Kidney (tissue), 14 donors: ENCODE results near the gene CELF1. TPM values are rescaled to one million over a fixed set of nuclear protein-coding genes. Genes with fewer than 3 reads are reported as not detected.

Source experiments
- DNase-seq, 5 donors: peaks; one replicate each; pipeline ENCODE4 v3.0.0-alpha.2; 2013 to 2020
- FAIRE-seq: peaks from 2 replicates; lab custom pipeline; 2012; peaks lifted over from hg19 to GRCh38; lab: Jason Lieb, UNC
- H3K27ac ChIP-seq, 2 donors: one replicate each; pipeline ENCODE4 v1.7.0; 2013; ENCODE audit warnings: low read depth in 2 of 2, low read length in 2 of 2, inconsistent platforms in 1 of 2
- H3K27me3 ChIP-seq: one replicate; pipeline ENCODE4 v1.7.1; 2013; ENCODE audit warnings: low read length, inconsistent platforms; ENCODE audit not compliant: control insufficient read depth, insufficient read depth
- H3K36me3 ChIP-seq, 3 donors: one replicate each; pipeline versions ENCODE4 v1.7.0 to v1.7.1; 2013; ENCODE audit warnings: low read length in 3 of 3, control low read depth in 1 of 3, inconsistent platforms in 1 of 3; ENCODE audit not compliant: insufficient read depth in 3 of 3, control insufficient read depth in 2 of 3
- H3K4me1 ChIP-seq, 3 donors: one replicate each; pipeline versions ENCODE4 v1.7.0 to v1.7.1; 2013; ENCODE audit warnings: low read length in 3 of 3, inconsistent platforms in 1 of 3, low read depth in 1 of 3; ENCODE audit not compliant: control insufficient read depth in 2 of 3, insufficient read depth in 2 of 3
- H3K4me3 ChIP-seq, 3 donors: one replicate each; pipeline versions ENCODE4 v1.7.0 to v1.8.1; 2013; ENCODE audit warnings: low read length in 3 of 3, control low read depth in 1 of 3, inconsistent platforms in 1 of 3
- H3K9ac ChIP-seq, 3 donors: one replicate each; pipeline versions ENCODE4 v1.7.0 to v1.7.1; 2013; ENCODE audit warnings: low read length in 3 of 3, control low read depth in 1 of 3, inconsistent platforms in 1 of 3
- H3K9me3 ChIP-seq, 3 donors: one replicate each; pipeline versions ENCODE4 v1.7.0 to v1.7.1; 2013; ENCODE audit warnings: low read length in 3 of 3, control low read depth in 1 of 3, inconsistent platforms in 1 of 3; ENCODE audit not compliant: control insufficient read depth in 2 of 3, insufficient read depth in 1 of 3
- intact Hi-C: fragments of 100-400 bp; cut with DNase I; formaldehyde crosslinking; loops from one replicate; pipeline ENCODE4 v1.11.1; 2022
- polyA plus RNA-seq: library from polyadenylated mRNA; stranded (reverse); fragments of 350-450 nt; fragmentation: Illumina TruSeq; extraction: RNeasy Lipid Tissue Mini Kit (QIAGEN cat#74804); gene quantifications from one replicate; pipeline ENCODE4 v1.2.3, GENCODE V29; 2014; ENCODE audit warnings: low read depth, low replicate concordance; ENCODE audit not compliant: insufficient read depth
- total RNA-seq: library from RNA; stranded (reverse); fragmentation: NEBNext Ultra II Directional; extraction: Animal tissue kit (Norgen Biotek cat#: 25700); gene quantifications from one replicate; pipeline ENCODE4 v1.2.1, GENCODE V29; 2021
- TF ChIP-seq, protein P1 (sequence below): IDR thresholded peaks from 3 replicates; pipeline ENCODE4 v1.5.1; 2012; ENCODE audit warnings: mild to moderate bottlenecking, moderate library complexity, borderline replicate concordance; ENCODE audit not compliant: insufficient read depth; ENCODE audit errors: extremely low read depth
- donor health status: control.
- donor health status: control.
- donor health status: control.
- donor health status: control.
- donor health status: control.
- donor health status: DM: yes; HTN: yes; CAD: no.
- donor health status: Normal renal cell carcinoma (clear cell type).

Gene CELF1
- total and polyA plus RNA-seq, 2 donors from 2014 or later, result 30.8 to 115 TPM

DNA sequence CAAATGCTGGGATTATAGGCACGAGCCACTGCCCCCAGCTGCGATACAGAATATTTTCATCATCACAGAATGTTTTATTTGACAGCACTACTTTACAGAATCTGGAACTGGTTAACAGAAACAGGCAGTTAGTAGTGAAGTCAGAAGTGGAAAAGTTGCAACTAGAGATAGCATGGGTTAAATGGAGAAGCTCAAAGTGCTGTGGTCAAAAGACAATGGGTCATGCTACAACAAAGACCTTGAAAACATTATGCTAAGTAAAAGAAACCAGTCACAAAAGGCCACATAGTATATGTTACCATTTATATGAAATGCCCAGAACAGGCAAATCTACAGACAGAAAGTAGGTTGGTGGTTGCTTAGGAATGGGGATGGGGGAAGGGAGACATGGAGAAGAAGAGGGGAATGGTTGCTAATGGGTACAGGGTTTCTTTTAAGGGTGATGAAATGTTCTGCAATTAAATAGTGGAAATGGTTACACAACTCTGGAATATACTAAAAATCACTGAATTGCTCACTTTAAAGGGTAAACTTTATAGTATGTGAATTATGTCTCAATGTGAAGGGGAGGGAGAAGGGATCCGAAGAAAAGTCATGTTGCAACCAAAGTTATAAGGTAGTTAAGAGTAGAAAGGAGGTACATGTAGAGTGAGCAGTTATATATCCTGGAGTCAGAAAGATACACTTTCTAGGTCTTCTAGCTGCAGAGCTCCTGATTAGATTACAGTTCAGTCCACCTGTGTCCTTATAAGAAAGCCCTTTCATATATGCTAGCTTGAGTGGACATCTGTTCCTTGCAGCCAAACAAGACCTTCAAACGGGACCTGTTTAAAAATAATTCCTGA, 57.7 kb downstream of the CELF1 start:
- Histone ChIP-seq H3K4me1 (peaks cover 0 to 30% (median 11%) of the 10 kb centered on the region in 3 donors), H3K36me3 (peaks cover 2 to 4% (median 3%) of the 10 kb centered on the region in 3 donors), H3K9ac (no peak overlapping the region), H3K27ac (no peak overlapping the region), H3K4me3 (no peak overlapping the region), H3K9me3 (no peaks in the 10 kb centered on the region), H3K27me3 (no peaks in the 10 kb centered on the region)
- DNase-seq, result no peak
- TF ChIP-seq, protein P1, sequence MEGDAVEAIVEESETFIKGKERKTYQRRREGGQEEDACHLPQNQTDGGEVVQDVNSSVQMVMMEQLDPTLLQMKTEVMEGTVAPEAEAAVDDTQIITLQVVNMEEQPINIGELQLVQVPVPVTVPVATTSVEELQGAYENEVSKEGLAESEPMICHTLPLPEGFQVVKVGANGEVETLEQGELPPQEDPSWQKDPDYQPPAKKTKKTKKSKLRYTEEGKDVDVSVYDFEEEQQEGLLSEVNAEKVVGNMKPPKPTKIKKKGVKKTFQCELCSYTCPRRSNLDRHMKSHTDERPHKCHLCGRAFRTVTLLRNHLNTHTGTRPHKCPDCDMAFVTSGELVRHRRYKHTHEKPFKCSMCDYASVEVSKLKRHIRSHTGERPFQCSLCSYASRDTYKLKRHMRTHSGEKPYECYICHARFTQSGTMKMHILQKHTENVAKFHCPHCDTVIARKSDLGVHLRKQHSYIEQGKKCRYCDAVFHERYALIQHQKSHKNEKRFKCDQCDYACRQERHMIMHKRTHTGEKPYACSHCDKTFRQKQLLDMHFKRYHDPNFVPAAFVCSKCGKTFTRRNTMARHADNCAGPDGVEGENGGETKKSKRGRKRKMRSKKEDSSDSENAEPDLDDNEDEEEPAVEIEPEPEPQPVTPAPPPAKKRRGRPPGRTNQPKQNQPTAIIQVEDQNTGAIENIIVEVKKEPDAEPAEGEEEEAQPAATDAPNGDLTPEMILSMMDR, result no peak
- FAIRE-seq, result no peak
- intact Hi-C loops, result no loop called here

DNA sequence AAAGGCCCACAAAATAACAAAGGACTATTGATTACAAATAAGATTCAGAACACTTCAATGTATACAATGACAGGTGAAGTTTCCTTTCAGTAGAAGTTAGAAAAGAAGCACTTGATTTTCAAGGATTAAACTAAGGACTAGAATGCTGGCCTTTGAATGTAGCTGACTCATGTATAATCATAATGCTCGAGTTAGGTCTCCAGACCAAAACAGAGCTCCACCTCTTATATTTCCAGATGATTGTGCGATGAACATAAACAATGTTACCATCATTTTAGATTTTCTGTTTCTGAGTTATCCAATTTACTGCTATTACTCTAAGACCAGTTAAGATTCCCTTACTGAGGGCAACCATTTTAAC, 63.6 kb downstream of the CELF1 start:
- DNase-seq (no peak), FAIRE-seq (no peak)
- Histone ChIP-seq H3K4me1 (peaks cover 0 to 6% (median 0%) of the 10 kb centered on the region in 3 donors), H3K4me3 (no peak overlapping the region), H3K9ac (no peak overlapping the region), H3K36me3 (peaks cover 9 to 29% (median 18%) of the 10 kb centered on the region in 3 donors), H3K27ac (no peak overlapping the region), H3K27me3 (no peaks in the 10 kb centered on the region), H3K9me3 (no peaks in the 10 kb centered on the region)
- intact Hi-C loops, result no loop called here
- TF ChIP-seq, protein P1, result no peak

DNA sequence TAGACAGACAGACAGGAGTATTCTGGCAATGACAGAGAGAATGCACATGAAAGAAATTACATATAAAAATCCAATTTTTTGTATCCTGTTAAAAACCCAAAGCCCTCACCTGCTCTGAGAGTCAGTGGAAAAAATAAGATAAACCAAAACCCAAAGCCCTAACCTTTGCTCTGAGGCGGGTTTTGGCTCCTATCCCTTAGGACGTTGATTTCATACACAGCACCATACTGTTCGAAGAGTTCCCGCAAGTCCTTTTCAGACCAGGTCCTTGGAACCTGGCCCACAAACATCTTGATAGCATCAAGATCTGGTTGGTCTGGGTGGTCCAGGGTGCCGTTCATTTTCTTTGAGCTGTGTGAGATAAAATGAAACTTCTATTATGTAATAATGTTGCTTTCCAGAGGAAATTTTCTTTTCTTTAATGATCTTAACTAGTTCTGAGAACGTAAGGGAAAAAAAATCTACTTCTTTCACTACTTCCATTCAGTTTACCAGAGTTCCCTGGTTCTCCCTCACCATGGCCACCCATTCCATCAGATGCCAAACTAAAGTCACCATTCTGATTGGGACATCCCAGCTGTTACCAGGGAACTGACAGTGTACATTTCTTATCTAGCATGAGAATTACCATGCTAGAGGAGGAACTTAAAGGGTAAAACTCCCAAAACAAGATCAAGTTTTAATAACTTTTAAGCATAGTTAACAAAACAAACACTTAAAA, 64.1 kb downstream of the CELF1 start:
- intact Hi-C loops, result no loop called here

More for the DNA sequence above, 64.1 kb downstream of the CELF1 start:
- FAIRE-seq, result no peak
- TF ChIP-seq, protein P1, result no peak
- Histone ChIP-seq H3K27ac (no peak overlapping the region), H3K36me3 (peaks cover 9 to 34% (median 17%) of the 10 kb centered on the region in 3 donors), H3K4me3 (no peak overlapping the region), H3K4me1 (peaks cover 0 to 6% (median 0%) of the 10 kb centered on the region in 3 donors), H3K9ac (no peak overlapping the region), H3K27me3 (no peaks in the 10 kb centered on the region), H3K9me3 (no peaks in the 10 kb centered on the region)
- DNase-seq, result no peak
